OCI-LY1 (cell line): ENCODE measurements around the gene ULK3.

Source experiments
- CTCF ChIP-seq: fragments of 200-600 bp; sonication (generic), shearing (Covaris generic); IDR thresholded peaks from 2 replicates; pipeline ENCODE4 v1.5.1; 2017; ENCODE audit warnings: mild to moderate bottlenecking, antibody characterized with exemption, low read length, moderate library complexity, mixed read lengths
- EZH2 ChIP-seq: fragments of 200-600 bp; sonication (generic), shearing (Covaris generic); IDR thresholded peaks from 2 replicates; pipeline ENCODE4 v1.8.0; 2017; ENCODE audit warnings: borderline replicate concordance, mixed run types, mild to moderate bottlenecking, antibody characterized with exemption, low read length, moderate library complexity, mixed read lengths

GRCh38 chr15:74843891-74844299, 939 bp upstream of the ULK3 start:
- TF ChIP-seq CTCF (no peak), EZH2 (no peak)
